Astrocyte (in vitro differentiated cells and primary cell): ENCODE measurements around the gene C6orf118.

Source experiments
- CTCF ChIP-seq: IDR thresholded peaks from 2 replicates; pipeline ENCODE4 v1.5.1; 2011; ENCODE audit warnings: low read depth, mild to moderate bottlenecking, inconsistent platforms, low read length, moderate library complexity; ENCODE audit not compliant: insufficient read depth
- EZH2 ChIP-seq: IDR thresholded peaks from 2 replicates; pipeline ENCODE4 v1.6.1; 2012; ENCODE audit warnings: mild to moderate bottlenecking, low read length, inconsistent platforms; ENCODE audit not compliant: insufficient read depth

- TF ChIP-seq CTCF, result no peak
- TF ChIP-seq EZH2, result no peak
Measured at GRCh38 chr6:165245701-165246100, 63.7 kb downstream of the C6orf118 start.
